HCT116 (cell line): Measurements from ENCODE around the gene ZC2HC1C. TPM values are rescaled to one million over a fixed set of nuclear protein-coding genes. Genes with fewer than 3 reads are reported as not detected.

Experiments
- ATAC-seq: fragments of 200-7000 bp; cut with Tn5 transposase; 2 replicates; pipeline ENCODE4 v1.9.1; 2020; ENCODE audit warnings: mild to moderate bottlenecking, moderate library complexity
- BruUV-seq: library from RNA; stranded (reverse); fragments of 400-500 nt; replicated peaks from 2 replicates; lab custom pipeline; 2021; lab: Mats Ljungman, UMichigan
- CTCF ChIA-PET: fragments of 300-600 bp; sonication (Branson Sonifier 250); formaldehyde crosslinking; loops from one replicate; lab custom pipeline; 2021; ENCODE audit warnings: antibody characterized with exemption; lab: Charles Lee
- POLR2A ChIA-PET: fragments of 300-600, 350-600 bp; sonication (Branson Sonifier 250); formaldehyde crosslinking; loops from one replicate; lab custom pipeline; 2021; ENCODE audit warnings: antibody characterized with exemption; lab: Charles Lee
- RAD21 ChIA-PET, 2 experiments: fragments of 300-600 bp; sonication (Branson Sonifier 250); formaldehyde crosslinking; loops; one replicate each; lab custom pipeline; 2023; ENCODE audit warnings: low total read pairs in 2 of 2; ENCODE audit not compliant: uncharacterized antibody in 2 of 2, unreplicated experiment in 2 of 2, low non-redundant PET in 1 of 2; lab: Charles Lee
- DNase-seq: peaks from one replicate; pipeline ENCODE4 v3.0.0-alpha.2; 2010; ENCODE audit warnings: low read depth, low spot score
- H2AFZ ChIP-seq: fragments of 200-600 bp; shearing (Covaris generic), sonication (generic); 2 replicates; pipeline ENCODE4 v1.6.1; 2017; ENCODE audit warnings: low read depth, mixed run types, mixed read lengths, antibody characterized with exemption, low read length; ENCODE audit not compliant: poor library complexity, severe bottlenecking
- H3K27ac ChIP-seq: 2 replicates; pipeline ENCODE4 v1.5.1; 2012; ENCODE audit warnings: low read depth, low read length
- H3K27me3 ChIP-seq: fragments of 200-600 bp; sonication (generic); 2 replicates; pipeline ENCODE4 v1.6.1; 2016; ENCODE audit warnings: mixed run types, low read length, mixed read lengths; ENCODE audit not compliant: insufficient read depth
- H3K36me3 ChIP-seq, 2 experiments: fragments of 200-500 bp in 1 of 2; fragments of 200-600 bp in 1 of 2; sonication (Bioruptor generic) in 1 of 2; sonication (generic) in 1 of 2; 2 replicates each; pipeline versions ENCODE4 v1.5.1 to v1.6.1; 2014 to 2016; ENCODE audit warnings: low read length in 2 of 2, inconsistent platforms in 1 of 2, mixed read lengths in 1 of 2, mixed run types in 1 of 2; ENCODE audit not compliant: insufficient read depth in 2 of 2, control insufficient read depth in 1 of 2
- H3K4me1 ChIP-seq, 2 experiments: fragments of 200-600 bp in 1 of 2; sonication (generic) in 1 of 2; 2 replicates each; pipeline versions ENCODE4 v1.5.1 to v1.6.1; 2012 to 2017; ENCODE audit warnings: low read length in 2 of 2, inconsistent platforms in 1 of 2, mild to moderate bottlenecking in 1 of 2, mixed read lengths in 1 of 2, mixed run types in 1 of 2, moderate library complexity in 1 of 2; ENCODE audit not compliant: insufficient read depth in 2 of 2, control insufficient read depth in 1 of 2
- H3K4me2 ChIP-seq: fragments of 200-600 bp; sonication (generic); 2 replicates; pipeline ENCODE4 v1.6.1; 2017; ENCODE audit warnings: mixed run types, low read length, mixed read lengths
- H3K4me3 ChIP-seq, 2 experiments: fragments of 200-600 bp in 1 of 2; sonication (generic) in 1 of 2; replicated peaks in 1 of 2; 2 replicates each; pipeline ENCODE4 v1.5.1; 2011 to 2016; ENCODE audit warnings: low read length in 2 of 2, control low read depth in 1 of 2, low read depth in 1 of 2, mild to moderate bottlenecking in 1 of 2, mixed read lengths in 1 of 2, mixed run types in 1 of 2
- H3K79me2 ChIP-seq: fragments of 200-600 bp; sonication (generic); 2 replicates; pipeline ENCODE4 v1.6.1; 2017; ENCODE audit warnings: mild to moderate bottlenecking, mixed run types, low read length, moderate library complexity, mixed read lengths; ENCODE audit not compliant: insufficient read depth
- H3K9ac ChIP-seq: fragments of 200-600 bp; sonication (generic); 2 replicates; pipeline ENCODE4 v1.6.1; 2016; ENCODE audit warnings: low read length, mixed read lengths
- H3K9me2 ChIP-seq: fragments of 200-600 bp; sonication (generic), shearing (Covaris generic); 2 replicates; pipeline ENCODE4 v1.6.1; 2017; ENCODE audit warnings: mixed run types, mild to moderate bottlenecking, moderate library complexity; ENCODE audit not compliant: insufficient read depth
- H3K9me3 ChIP-seq, 2 experiments: fragments of 200-500 bp in 1 of 2; fragments of 200-600 bp in 1 of 2; sonication (Bioruptor generic) in 1 of 2; sonication (generic) in 1 of 2; 2 replicates each; pipeline ENCODE4 v1.6.1; 2014 to 2017; ENCODE audit warnings: low read length in 2 of 2, mixed read lengths in 2 of 2, inconsistent platforms in 1 of 2, low read depth in 1 of 2, mild to moderate bottlenecking in 1 of 2, mixed run types in 1 of 2, moderate library complexity in 1 of 2; ENCODE audit not compliant: control insufficient read depth in 1 of 2, insufficient read depth in 1 of 2
- H4K20me1 ChIP-seq: fragments of 200-600 bp; sonication (generic), shearing (Covaris generic); 2 replicates; pipeline ENCODE4 v1.6.1; 2017; ENCODE audit warnings: mixed run types, mild to moderate bottlenecking, moderate library complexity; ENCODE audit not compliant: insufficient read depth
- ATF3 ChIP-seq: IDR thresholded peaks from 2 replicates; pipeline ENCODE4 v1.6.1; 2012
- CBX3 ChIP-seq: IDR thresholded peaks from 2 replicates; pipeline ENCODE4 v1.6.1; 2012; ENCODE audit warnings: low read depth
- EGR1 ChIP-seq: IDR thresholded peaks from 2 replicates; pipeline ENCODE4 v1.6.1; 2012; ENCODE audit warnings: low read depth
- ELF1 ChIP-seq: IDR thresholded peaks from 2 replicates; pipeline ENCODE4 v1.6.1; 2012; ENCODE audit warnings: low read depth, borderline replicate concordance
- FOSL1 ChIP-seq: IDR thresholded peaks from 2 replicates; pipeline ENCODE4 v1.6.1; 2012; ENCODE audit warnings: low read depth
- JUND ChIP-seq: IDR thresholded peaks from 2 replicates; pipeline ENCODE4 v1.6.1; 2012
- MAX ChIP-seq: IDR thresholded peaks from 2 replicates; pipeline ENCODE4 v1.6.1; 2012
- RAD21 ChIP-seq: IDR thresholded peaks from 2 replicates; pipeline ENCODE4 v1.6.1; 2012; ENCODE audit warnings: low read depth, mild to moderate bottlenecking
- REST ChIP-seq: IDR thresholded peaks from 2 replicates; pipeline ENCODE4 v1.6.1; 2012; ENCODE audit warnings: low read depth
- SRF ChIP-seq: IDR thresholded peaks from 2 replicates; pipeline ENCODE4 v1.6.1; 2012; ENCODE audit warnings: low read depth
- TCF7L2 ChIP-seq: IDR thresholded peaks from 2 replicates; pipeline ENCODE4 v1.7.0; 2011; ENCODE audit warnings: borderline replicate concordance, inconsistent platforms; ENCODE audit not compliant: insufficient read depth, insufficient read length; ENCODE audit errors: extremely low read depth
- YY1 ChIP-seq: IDR thresholded peaks from 2 replicates; pipeline ENCODE4 v1.6.1; 2011; ENCODE audit warnings: low read length, low read depth, moderate library complexity, mild to moderate bottlenecking; ENCODE audit not compliant: insufficient replicate concordance; ENCODE audit errors: extremely low read depth
- ZFX ChIP-seq: fragments of 450-650 bp; IDR thresholded peaks from 2 replicates; pipeline ENCODE4 v1.6.1; 2017
- intact Hi-C: fragments of 100-400 bp; cut with micrococcal nuclease; formaldehyde crosslinking; loops from 2 replicates; pipeline ENCODE4 v1.10.0; 2022
- total RNA-seq: library from RNA; stranded (reverse); gene quantifications from one replicate; pipeline ENCODE4 v1.2.1, GENCODE V29; 2021; ENCODE audit not compliant: unreplicated experiment

ZC2HC1C gene
- total RNA-seq, 1 experiment from 2014 or later, result 0.98 TPM

GRCh38 chr14:75063013-75063412, 6.4 kb upstream of the ZC2HC1C start:
- H2AFZ ChIP-seq, result no peak overlapping the region
- no peak for ATAC-seq

More at GRCh38 chr14:75063013-75063412, 6.4 kb upstream of the ZC2HC1C start:
- Histone ChIP-seq H3K9me3 (no peaks in the 10 kb centered on the region), H3K79me2 (peaks cover 40% of the 10 kb centered on the region), H3K9me2 (no peaks in the 10 kb centered on the region), H3K27me3 (no peaks in the 10 kb centered on the region), H3K4me2 (peak overlapping the region; percentile 86), H3K27ac (peak overlapping the region; percentile 70; the same call in 1 of the 2 replicates), H3K4me3 (peak overlapping the region; percentile 72 to 83), H3K4me1 (peaks cover 6 to 16% of the 10 kb centered on the region in 2 experiments; a peak in 3 of 4 replicates), H4K20me1 (no peaks in the 10 kb centered on the region), H3K36me3 (peaks cover 2 to 20% of the 10 kb centered on the region in 2 experiments; a peak in 1 of 4 replicates), H3K9ac (peak overlapping the region; percentile 77)
- intact Hi-C loops, result no loop called here
- RAD21 ChIA-PET, result no interaction called here
- POLR2A ChIA-PET, result no interaction called here
- no TSS peak for BruUV-seq
- TF ChIP-seq ELF1, result no peak
- TF ChIP-seq EGR1, result no peak
- no peak for TF ChIP-seq REST
- TF ChIP-seq TCF7L2, result no peak
- no peak for TF ChIP-seq ZFX
- no peak for TF ChIP-seq JUND
- no peak for TF ChIP-seq YY1
- TF ChIP-seq FOSL1, result no peak
- no peak for TF ChIP-seq CBX3
- TF ChIP-seq SRF, result no peak
- no peak for TF ChIP-seq ATF3
- TF ChIP-seq MAX, result no peak
- no peak for TF ChIP-seq RAD21
- CTCF ChIA-PET, result interaction anchor here (1.4 kb wide), 1 partner anchor 118 kb away, joined by 6 read pairs; no protein-coding TSS in a partner anchor
- DNase-seq, result no peak
